22Rv1 (cell line): Measurements from ENCODE around the gene CRB1.

Source experiments
- CTCF ChIP-seq: fragments of 450-650 bp; IDR thresholded peaks from 2 replicates; pipeline ENCODE4 v1.5.1; 2017; ENCODE audit warnings: mild to moderate bottlenecking
- ZFX ChIP-seq: fragments of 450-650 bp; IDR thresholded peaks from 2 replicates; pipeline ENCODE4 v1.6.1; 2017; ENCODE audit warnings: antibody characterized with exemption, borderline replicate concordance

GRCh38 chr1:197277166-197277565 is 9.1 kb downstream of the CRB1 start:
- no peak for TF ChIP-seq CTCF
- no peak for TF ChIP-seq ZFX
